ENCODE data around the gene OR51D1. TPM values are rescaled to one million over a fixed set of nuclear protein-coding genes. Genes with fewer than 3 reads are reported as not detected.

OR51D1 gene
- total RNA-seq, 1 experiment from 2014 or later: not detected

- CTCF ChIA-PET: no interaction called here
- Histone ChIP-seq H4K20me1 (ENCODE audit: low read length) (no peaks in the 10 kb centered on the region), H2AFZ (ENCODE audit: low read length) (no peak overlapping the region), H3K27ac (ENCODE audit: low read length) (no peak overlapping the region), H3K9me2 (replicated peaks; ENCODE audit: low read length) (no peaks in the 10 kb centered on the region), H3K4me3 (ENCODE audit: low read length) (no peak overlapping the region), H3K36me3 (ENCODE audit: low read depth, low read length) (no peaks in the 10 kb centered on the region), H3K79me2 (ENCODE audit: low read length) (no peaks in the 10 kb centered on the region), H3K9me3 (ENCODE audit: low read length) (no peaks in the 10 kb centered on the region), H3K4me2 (ENCODE audit: low read length) (no peak overlapping the region), H3F3A (ENCODE audit: low read length, unreplicated experiment) (no peaks in the 10 kb centered on the region), H3K4me1 (ENCODE audit: insufficient read depth, low read length) (no peaks in the 10 kb centered on the region), H3K27me3 (ENCODE audit: low read length) (no peaks in the 10 kb centered on the region), H3K9ac (ENCODE audit: low read length) (no peak overlapping the region)
- intact Hi-C loops (cut with micrococcal nuclease): no loop called here
- ATAC-seq: no peak
- POLR2A ChIA-PET (ENCODE audit: unreplicated experiment): no interaction called here
- TF ChIP-seq CTCF (conservative IDR thresholded peaks at IDR 0.05; ENCODE audit: low read depth, low read length) (no peak), EZH2 (IDR thresholded peaks at IDR 0.05; ENCODE audit: low read length, unreplicated experiment) (no peak), EZH2phosphoT487 (IDR thresholded peaks at IDR 0.05; ENCODE audit: borderline replicate concordance, low read length) (no peak)
- no TSS peak for BruUV-seq (replicated peaks)
- DNase-seq: no peak
Measured at GRCh38 chr11:4677948-4678347, 40.7 kb downstream of the OR51D1 start.

DNA sequence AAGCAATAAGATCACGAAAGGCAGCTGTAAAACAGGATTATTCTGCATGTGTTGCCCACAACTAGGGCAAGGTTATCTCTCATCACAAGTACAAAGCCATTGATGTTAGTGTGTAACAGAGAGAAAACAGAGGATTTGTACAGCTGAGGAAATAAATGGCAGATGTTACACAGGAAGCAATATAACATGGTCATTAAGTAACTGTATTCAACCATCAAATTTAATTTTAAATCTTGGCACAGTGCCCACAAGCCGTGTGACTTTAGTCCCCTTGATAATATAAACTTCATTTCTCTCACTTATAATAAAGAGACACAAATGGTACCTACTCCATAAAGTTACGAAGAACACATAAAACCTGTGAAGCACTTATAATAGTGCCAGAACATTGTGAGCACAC lies 43.1 kb downstream of the OR51D1 start:
- Histone ChIP-seq H3K79me2 (ENCODE audit: low read length) (no peaks in the 10 kb centered on the region), H3K9me3 (ENCODE audit: low read length) (no peaks in the 10 kb centered on the region), H3K4me2 (ENCODE audit: low read length) (no peak overlapping the region), H3K9me2 (replicated peaks; ENCODE audit: low read length) (no peaks in the 10 kb centered on the region), H2AFZ (ENCODE audit: low read length) (no peak overlapping the region), H3K4me3 (ENCODE audit: low read length) (no peak overlapping the region), H3K27ac (ENCODE audit: low read length) (no peak overlapping the region), H4K20me1 (ENCODE audit: low read length) (no peaks in the 10 kb centered on the region), H3F3A (ENCODE audit: low read length, unreplicated experiment) (no peaks in the 10 kb centered on the region), H3K9ac (ENCODE audit: low read length) (no peak overlapping the region), H3K4me1 (ENCODE audit: insufficient read depth, low read length) (no peaks in the 10 kb centered on the region), H3K27me3 (ENCODE audit: low read length) (no peaks in the 10 kb centered on the region), H3K36me3 (ENCODE audit: low read depth, low read length) (no peaks in the 10 kb centered on the region)
- ChIA-PET CTCF (no interaction called here), POLR2A (ENCODE audit: unreplicated experiment) (no interaction called here)
- DNase-seq (no peak), ATAC-seq (no peak)
- intact Hi-C loops (cut with micrococcal nuclease): no loop called here
- no peak for TF ChIP-seq CTCF (conservative IDR thresholded peaks at IDR 0.05; ENCODE audit: low read depth, low read length)
- no peak for TF ChIP-seq EZH2 (IDR thresholded peaks at IDR 0.05; ENCODE audit: low read length, unreplicated experiment)
- TF ChIP-seq EZH2phosphoT487 (IDR thresholded peaks at IDR 0.05; ENCODE audit: borderline replicate concordance, low read length): no peak
- BruUV-seq (replicated peaks): no TSS peak

- DNase-seq (no peak), ATAC-seq (no peak)
- Histone ChIP-seq H3K36me3 (ENCODE audit: low read depth, low read length) (no peaks in the 10 kb centered on the region), H3K9me2 (replicated peaks; ENCODE audit: low read length) (no peaks in the 10 kb centered on the region), H4K20me1 (ENCODE audit: low read length) (no peaks in the 10 kb centered on the region), H3K4me2 (ENCODE audit: low read length) (no peak overlapping the region), H3K9ac (ENCODE audit: low read length) (no peak overlapping the region), H3K27me3 (ENCODE audit: low read length) (no peaks in the 10 kb centered on the region), H3K4me1 (ENCODE audit: insufficient read depth, low read length) (no peaks in the 10 kb centered on the region), H3F3A (ENCODE audit: low read length, unreplicated experiment) (no peaks in the 10 kb centered on the region), H3K79me2 (ENCODE audit: low read length) (no peaks in the 10 kb centered on the region), H3K4me3 (ENCODE audit: low read length) (no peak overlapping the region), H3K9me3 (ENCODE audit: low read length) (no peaks in the 10 kb centered on the region), H3K27ac (ENCODE audit: low read length) (no peak overlapping the region), H2AFZ (ENCODE audit: low read length) (no peak overlapping the region)
- CTCF ChIA-PET: no interaction called here
- intact Hi-C loops (cut with micrococcal nuclease): no loop called here
- TF ChIP-seq CTCF (conservative IDR thresholded peaks at IDR 0.05; ENCODE audit: low read depth, low read length): no peak
- no peak for TF ChIP-seq EZH2 (IDR thresholded peaks at IDR 0.05; ENCODE audit: low read length, unreplicated experiment)
- POLR2A ChIA-PET (ENCODE audit: unreplicated experiment): no interaction called here
- BruUV-seq (replicated peaks): no TSS peak
Measured at GRCh38 chr11:4682623-4683419, 45.5 kb downstream of the OR51D1 start.

Measured in PC-3 (cell line).